HepG2 (cell line): Measurements from ENCODE around the gene CIAO2B.

Experiments used
- CENPX ChIP-seq: sonication (generic); formaldehyde crosslinking; IDR thresholded peaks from 2 replicates; pipeline ENCODE4 v1.9.0; 2021; ENCODE audit warnings: mild to moderate bottlenecking, missing genetic modification reagents, moderate library complexity
- NCOA1 ChIP-seq: sonication (generic); formaldehyde crosslinking; IDR thresholded peaks from 2 replicates; pipeline ENCODE4 v1.9.0; 2021; ENCODE audit warnings: missing genetic modification reagents
- ZNF17 ChIP-seq: sonication (generic); formaldehyde crosslinking; IDR thresholded peaks from 2 replicates; pipeline ENCODE4 v1.5.0; 2020; ENCODE audit warnings: mild to moderate bottlenecking, missing genetic modification reagents
- TF ChIP-seq, protein P1 (sequence below): sonication (generic); formaldehyde crosslinking; IDR thresholded peaks from 2 replicates; pipeline ENCODE4 v1.4.0; 2020; ENCODE audit warnings: low read depth, missing genetic modification reagents
- TF ChIP-seq, protein P2 (sequence below): sonication (generic); formaldehyde crosslinking; IDR thresholded peaks from 2 replicates; pipeline ENCODE4 v1.5.0; 2020; ENCODE audit warnings: mild to moderate bottlenecking, missing genetic modification reagents, moderate library complexity

DNA sequence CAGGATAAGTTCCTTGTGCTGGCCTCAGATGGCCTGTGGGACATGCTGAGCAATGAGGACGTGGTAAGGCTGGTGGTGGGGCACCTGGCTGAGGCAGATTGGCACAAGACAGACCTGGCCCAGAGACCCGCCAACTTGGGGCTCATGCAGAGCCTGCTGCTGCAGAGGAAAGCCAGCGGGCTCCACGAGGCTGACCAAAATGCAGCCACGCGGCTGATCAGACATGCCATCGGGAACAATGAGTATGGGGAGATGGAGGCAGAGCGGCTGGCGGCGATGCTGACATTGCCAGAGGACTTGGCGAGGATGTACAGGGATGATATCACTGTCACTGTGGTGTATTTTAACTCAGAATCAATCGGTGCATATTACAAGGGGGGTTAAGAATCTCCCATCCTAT is 48.7 kb downstream of the CIAO2B start:
- TF ChIP-seq NCOA1 (CRISPR knock-in tag), result no peak
- TF ChIP-seq, protein P1, sequence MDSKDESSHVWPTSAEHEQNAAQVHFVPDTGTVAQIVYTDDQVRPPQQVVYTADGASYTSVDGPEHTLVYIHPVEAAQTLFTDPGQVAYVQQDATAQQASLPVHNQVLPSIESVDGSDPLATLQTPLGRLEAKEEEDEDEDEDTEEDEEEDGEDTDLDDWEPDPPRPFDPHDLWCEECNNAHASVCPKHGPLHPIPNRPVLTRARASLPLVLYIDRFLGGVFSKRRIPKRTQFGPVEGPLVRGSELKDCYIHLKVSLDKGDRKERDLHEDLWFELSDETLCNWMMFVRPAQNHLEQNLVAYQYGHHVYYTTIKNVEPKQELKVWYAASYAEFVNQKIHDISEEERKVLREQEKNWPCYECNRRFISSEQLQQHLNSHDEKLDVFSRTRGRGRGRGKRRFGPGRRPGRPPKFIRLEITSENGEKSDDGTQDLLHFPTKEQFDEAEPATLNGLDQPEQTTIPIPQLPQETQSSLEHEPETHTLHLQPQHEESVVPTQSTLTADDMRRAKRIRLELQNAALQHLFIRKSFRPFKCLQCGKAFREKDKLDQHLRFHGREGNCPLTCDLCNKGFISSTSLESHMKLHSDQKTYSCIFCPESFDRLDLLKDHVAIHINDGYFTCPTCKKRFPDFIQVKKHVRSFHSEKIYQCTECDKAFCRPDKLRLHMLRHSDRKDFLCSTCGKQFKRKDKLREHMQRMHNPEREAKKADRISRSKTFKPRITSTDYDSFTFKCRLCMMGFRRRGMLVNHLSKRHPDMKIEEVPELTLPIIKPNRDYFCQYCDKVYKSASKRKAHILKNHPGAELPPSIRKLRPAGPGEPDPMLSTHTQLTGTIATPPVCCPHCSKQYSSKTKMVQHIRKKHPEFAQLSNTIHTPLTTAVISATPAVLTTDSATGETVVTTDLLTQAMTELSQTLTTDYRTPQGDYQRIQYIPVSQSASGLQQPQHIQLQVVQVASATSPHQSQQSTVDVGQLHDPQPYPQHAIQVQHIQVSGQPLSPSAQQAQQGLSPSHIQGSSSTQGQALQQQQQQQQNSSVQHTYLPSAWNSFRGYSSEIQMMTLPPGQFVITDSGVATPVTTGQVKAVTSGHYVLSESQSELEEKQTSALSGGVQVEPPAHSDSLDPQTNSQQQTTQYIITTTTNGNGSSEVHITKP, result no peak
- TF ChIP-seq CENPX (CRISPR knock-in tag), result no peak
- TF ChIP-seq ZNF17 (CRISPR knock-in tag), result no peak
- TF ChIP-seq, protein P2, sequence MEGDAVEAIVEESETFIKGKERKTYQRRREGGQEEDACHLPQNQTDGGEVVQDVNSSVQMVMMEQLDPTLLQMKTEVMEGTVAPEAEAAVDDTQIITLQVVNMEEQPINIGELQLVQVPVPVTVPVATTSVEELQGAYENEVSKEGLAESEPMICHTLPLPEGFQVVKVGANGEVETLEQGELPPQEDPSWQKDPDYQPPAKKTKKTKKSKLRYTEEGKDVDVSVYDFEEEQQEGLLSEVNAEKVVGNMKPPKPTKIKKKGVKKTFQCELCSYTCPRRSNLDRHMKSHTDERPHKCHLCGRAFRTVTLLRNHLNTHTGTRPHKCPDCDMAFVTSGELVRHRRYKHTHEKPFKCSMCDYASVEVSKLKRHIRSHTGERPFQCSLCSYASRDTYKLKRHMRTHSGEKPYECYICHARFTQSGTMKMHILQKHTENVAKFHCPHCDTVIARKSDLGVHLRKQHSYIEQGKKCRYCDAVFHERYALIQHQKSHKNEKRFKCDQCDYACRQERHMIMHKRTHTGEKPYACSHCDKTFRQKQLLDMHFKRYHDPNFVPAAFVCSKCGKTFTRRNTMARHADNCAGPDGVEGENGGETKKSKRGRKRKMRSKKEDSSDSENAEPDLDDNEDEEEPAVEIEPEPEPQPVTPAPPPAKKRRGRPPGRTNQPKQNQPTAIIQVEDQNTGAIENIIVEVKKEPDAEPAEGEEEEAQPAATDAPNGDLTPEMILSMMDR (CRISPR knock-in tag), result no peak
